Smooth muscle cell (in vitro differentiated cells): Measurements from ENCODE around the gene COG5. TPM values are rescaled to one million over a fixed set of nuclear protein-coding genes. Genes with fewer than 3 reads are reported as not detected.

Experiments
- DNase-seq: peaks from one replicate; lab custom pipeline; 2025; ENCODE audit not compliant: unreplicated experiment; lab: John Stamatoyannopoulos, UW
- H2AFZ ChIP-seq: fragments of 200-600 bp; sonication (generic); 2 replicates; pipeline ENCODE4 v1.6.0; 2016; ENCODE audit warnings: antibody characterized with exemption, low read depth, mild to moderate bottlenecking
- H3F3A ChIP-seq: fragments of 200-600 bp; sonication (generic); 2 replicates; pipeline ENCODE4 v1.6.0; 2017; ENCODE audit warnings: antibody characterized with exemption, low read depth
- H3K27ac ChIP-seq: fragments of 200-600 bp; sonication (generic); 2 replicates; pipeline ENCODE4 v1.5.1; 2016; ENCODE audit warnings: low read depth, mild to moderate bottlenecking
- H3K27me3 ChIP-seq: fragments of 200-600 bp; sonication (generic); 2 replicates; pipeline ENCODE4 v1.6.1; 2016; ENCODE audit warnings: low read depth, mild to moderate bottlenecking
- H3K36me3 ChIP-seq: fragments of 200-600 bp; sonication (generic); 2 replicates; pipeline ENCODE4 v1.5.1; 2016; ENCODE audit warnings: low read depth
- H3K4me1 ChIP-seq: fragments of 200-600 bp; sonication (generic); 2 replicates; pipeline ENCODE4 v1.5.1; 2016; ENCODE audit warnings: low read depth
- H3K4me2 ChIP-seq: fragments of 200-600 bp; sonication (generic); 2 replicates; pipeline ENCODE4 v1.6.0; 2016; ENCODE audit warnings: mild to moderate bottlenecking
- H3K4me3 ChIP-seq: fragments of 200-600 bp; sonication (generic); 2 replicates; pipeline ENCODE4 v1.5.1; 2016; ENCODE audit warnings: mild to moderate bottlenecking
- H3K79me2 ChIP-seq: fragments of 200-600 bp; sonication (generic); 2 replicates; pipeline ENCODE4 v1.6.0; 2016; ENCODE audit warnings: low read depth, mild to moderate bottlenecking
- H3K9ac ChIP-seq: fragments of 200-600 bp; sonication (generic); 2 replicates; pipeline ENCODE4 v1.6.0; 2016; ENCODE audit warnings: low read depth
- H3K9me3 ChIP-seq: fragments of 200-600 bp; sonication (generic); replicated peaks from 2 replicates; pipeline ENCODE4 v1.5.1; 2016; ENCODE audit warnings: low read depth
- H4K20me1 ChIP-seq: fragments of 200-600 bp; sonication (generic); 2 replicates; pipeline ENCODE4 v1.6.0; 2016; ENCODE audit warnings: low read depth
- WGBS: methylation state at CpG from one replicate; pipeline ENCODE4 v1.1.7; 2016; ENCODE audit warnings: low lambda C conversion rate; 5-methylcytosine and 5-hydroxymethylcytosine counted together
- polyA plus RNA-seq: library from polyadenylated mRNA; unstranded; fragments of >200 nt; fragmentation: Nextera tagmentation; extraction: Ambion mirVana; gene quantifications from 2 replicates; pipeline ENCODE4 v1.2.1, GENCODE V29; 2016
- total RNA-seq: library from RNA; depleted of rRNA; stranded (reverse); fragments of >200 nt; gene quantifications from 2 replicates; pipeline ENCODE4 v1.2.3, GENCODE V29; 2014
- TF ChIP-seq, protein P1 (sequence below): fragments of 200-600 bp; sonication (generic); IDR thresholded peaks from 2 replicates; pipeline ENCODE4 v1.5.1; 2017; ENCODE audit warnings: borderline replicate concordance, mild to moderate bottlenecking, antibody characterized with exemption; ENCODE audit not compliant: insufficient read depth, poor library complexity, severe bottlenecking

COG5 gene
- total and polyA plus RNA-seq, 2 experiments from 2014 or later = 24.3 to 44.3 TPM

DNA sequence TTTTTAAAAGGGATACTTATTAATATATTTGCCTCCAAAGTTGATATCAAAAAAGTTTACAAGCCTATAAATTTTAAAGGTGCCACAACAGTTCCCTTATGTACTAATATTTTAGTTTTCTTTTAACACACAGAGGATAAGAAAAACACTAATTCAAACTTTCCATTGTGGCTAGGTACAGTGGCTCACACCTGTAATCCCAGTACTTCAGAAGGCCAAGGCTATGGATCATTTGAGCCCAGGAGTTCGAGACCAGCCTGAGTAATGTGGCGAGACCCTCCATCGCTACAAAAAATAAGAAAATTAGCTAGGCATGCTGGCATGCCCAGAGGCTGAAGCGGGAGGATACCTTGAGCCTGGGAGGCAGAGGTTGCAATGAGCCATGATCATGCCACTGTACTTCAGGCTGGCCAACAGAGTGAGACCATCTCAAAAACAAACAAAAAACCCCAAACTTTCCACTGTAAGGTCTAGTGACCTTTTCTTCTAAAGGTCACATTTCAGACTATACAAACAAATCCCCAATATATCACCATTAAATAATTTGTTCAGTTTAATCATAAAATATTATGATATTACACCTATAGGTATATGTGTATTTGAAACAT is 287.4 kb downstream of the COG5 start:
- Histone ChIP-seq H3K4me2 (no peak overlapping the region), H2AFZ (no peak overlapping the region), H3K36me3 (peaks cover 4% of the 10 kb centered on the region), H3K79me2 (no peaks in the 10 kb centered on the region), H3K4me3 (no peak overlapping the region), H4K20me1 (no peaks in the 10 kb centered on the region), H3K27me3 (no peaks in the 10 kb centered on the region), H3K9ac (no peak overlapping the region), H3F3A (no peaks in the 10 kb centered on the region), H3K4me1 (no peaks in the 10 kb centered on the region), H3K27ac (no peak overlapping the region), H3K9me3 (no peaks in the 10 kb centered on the region)
- 97% methylated on average over 4 of the region's 4 CpGs for WGBS
- TF ChIP-seq, protein P1, sequence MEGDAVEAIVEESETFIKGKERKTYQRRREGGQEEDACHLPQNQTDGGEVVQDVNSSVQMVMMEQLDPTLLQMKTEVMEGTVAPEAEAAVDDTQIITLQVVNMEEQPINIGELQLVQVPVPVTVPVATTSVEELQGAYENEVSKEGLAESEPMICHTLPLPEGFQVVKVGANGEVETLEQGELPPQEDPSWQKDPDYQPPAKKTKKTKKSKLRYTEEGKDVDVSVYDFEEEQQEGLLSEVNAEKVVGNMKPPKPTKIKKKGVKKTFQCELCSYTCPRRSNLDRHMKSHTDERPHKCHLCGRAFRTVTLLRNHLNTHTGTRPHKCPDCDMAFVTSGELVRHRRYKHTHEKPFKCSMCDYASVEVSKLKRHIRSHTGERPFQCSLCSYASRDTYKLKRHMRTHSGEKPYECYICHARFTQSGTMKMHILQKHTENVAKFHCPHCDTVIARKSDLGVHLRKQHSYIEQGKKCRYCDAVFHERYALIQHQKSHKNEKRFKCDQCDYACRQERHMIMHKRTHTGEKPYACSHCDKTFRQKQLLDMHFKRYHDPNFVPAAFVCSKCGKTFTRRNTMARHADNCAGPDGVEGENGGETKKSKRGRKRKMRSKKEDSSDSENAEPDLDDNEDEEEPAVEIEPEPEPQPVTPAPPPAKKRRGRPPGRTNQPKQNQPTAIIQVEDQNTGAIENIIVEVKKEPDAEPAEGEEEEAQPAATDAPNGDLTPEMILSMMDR = no peak
- no peak for DNase-seq

DNA sequence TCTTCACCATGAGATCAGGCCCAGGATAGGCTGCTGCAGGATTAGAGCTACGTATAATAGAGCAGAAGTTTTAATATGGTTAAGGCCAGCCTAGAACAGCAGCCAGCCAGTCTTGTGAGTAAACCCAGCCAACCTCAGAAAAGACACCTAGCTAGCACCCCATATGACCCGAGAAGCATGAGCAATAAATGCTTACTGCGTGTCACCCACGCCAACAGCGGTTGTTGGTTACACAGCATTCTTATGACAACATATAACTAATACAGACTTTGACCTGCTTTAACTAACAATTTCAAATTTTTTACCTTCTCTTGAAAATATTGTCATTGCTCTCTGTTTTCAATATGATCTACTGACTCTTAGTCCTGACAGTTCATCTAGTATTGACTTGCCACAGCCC is 289.2 kb downstream of the COG5 start:
- Histone ChIP-seq H3F3A (no peaks in the 10 kb centered on the region), H2AFZ (no peak overlapping the region), H3K79me2 (no peaks in the 10 kb centered on the region), H3K9ac (no peak overlapping the region), H3K36me3 (no peaks in the 10 kb centered on the region), H3K9me3 (no peaks in the 10 kb centered on the region), H3K27me3 (no peaks in the 10 kb centered on the region), H3K4me2 (no peak overlapping the region), H4K20me1 (no peaks in the 10 kb centered on the region), H3K4me1 (no peaks in the 10 kb centered on the region), H3K27ac (no peak overlapping the region), H3K4me3 (no peak overlapping the region)
- DNase-seq = no peak
- TF ChIP-seq, protein P1 = no peak
- 100% methylated on average over 5 of the region's 5 CpGs for WGBS

DNA sequence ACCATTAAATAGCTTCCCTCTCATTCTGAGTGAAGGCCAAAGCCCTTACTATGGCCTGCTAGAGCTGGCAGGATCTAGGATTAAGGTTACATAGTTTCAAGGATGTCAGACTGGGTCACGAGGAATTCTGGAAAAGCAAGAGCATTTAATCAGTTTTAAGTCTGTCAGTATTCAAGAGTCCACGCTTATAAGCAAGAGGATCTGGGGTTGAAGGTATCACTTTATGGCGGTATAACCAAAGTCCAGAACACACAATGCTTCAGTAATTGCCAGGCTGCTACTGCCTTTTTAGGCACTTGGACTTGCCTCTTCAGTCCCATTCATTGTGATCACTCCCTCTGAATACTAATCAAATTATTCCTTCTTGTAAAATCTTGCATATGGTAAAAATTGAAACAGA is 293.9 kb downstream of the COG5 start:
- Histone ChIP-seq H3K79me2 (no peaks in the 10 kb centered on the region), H3K27ac (no peak overlapping the region), H3K9ac (no peak overlapping the region), H4K20me1 (no peaks in the 10 kb centered on the region), H2AFZ (no peak overlapping the region), H3F3A (no peaks in the 10 kb centered on the region), H3K36me3 (no peaks in the 10 kb centered on the region), H3K4me2 (no peak overlapping the region), H3K4me1 (no peaks in the 10 kb centered on the region), H3K9me3 (no peaks in the 10 kb centered on the region), H3K27me3 (no peaks in the 10 kb centered on the region), H3K4me3 (no peak overlapping the region)
- 97% methylated on average over 3 of the region's 3 CpGs for WGBS
- DNase-seq = no peak
- TF ChIP-seq, protein P1 = no peak

DNA sequence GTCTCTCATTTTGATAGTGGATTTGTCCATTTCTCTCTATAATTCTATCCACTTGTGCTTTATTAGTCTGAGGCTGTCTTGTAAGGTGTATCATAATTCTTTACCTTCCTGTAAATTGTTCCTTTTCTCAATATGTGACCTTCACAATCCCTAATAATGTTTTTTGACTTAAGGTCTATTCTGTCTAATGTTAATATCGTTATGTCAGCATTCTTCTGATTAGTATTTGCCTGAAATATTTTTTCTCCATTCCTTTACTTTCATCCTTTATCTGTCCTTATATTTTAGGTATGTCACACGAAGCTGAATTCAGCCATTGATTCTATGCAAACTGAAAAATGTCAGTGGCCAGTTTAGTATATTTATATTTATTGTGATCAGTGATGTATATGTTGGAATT is 295.1 kb downstream of the COG5 start:
- TF ChIP-seq, protein P1 = no peak
- H3K4me3 ChIP-seq = no peak overlapping the region
- H3K27me3 ChIP-seq = no peaks in the 10 kb centered on the region
- H4K20me1 ChIP-seq = no peaks in the 10 kb centered on the region
- no peak overlapping the region for H3K4me2 ChIP-seq
- no peak for DNase-seq
- no peaks in the 10 kb centered on the region for H3K36me3 ChIP-seq
- no peaks in the 10 kb centered on the region for H3F3A ChIP-seq
- no peak overlapping the region for H2AFZ ChIP-seq
- no peaks in the 10 kb centered on the region for H3K9me3 ChIP-seq
- no peaks in the 10 kb centered on the region for H3K4me1 ChIP-seq
- WGBS = 91% methylated on average over 2 of the region's 2 CpGs
- H3K9ac ChIP-seq = no peak overlapping the region
- no peaks in the 10 kb centered on the region for H3K79me2 ChIP-seq
- H3K27ac ChIP-seq = no peak overlapping the region
